B cell (primary cell): Measurements from ENCODE around the gene ELAC1. TPM values are rescaled to one million over a fixed set of nuclear protein-coding genes. Genes with fewer than 3 reads are reported as not detected.

Experiments used
- ATAC-seq: fragments of 200-7000 bp; cut with Tn5 transposase; one replicate; pipeline ENCODE4 v1.10.0; 2021; ENCODE audit warnings: low read depth, mild to moderate bottlenecking, moderate number of reproducible peaks, moderate library complexity
- CTCF ChIA-PET: fragments of 350-600 bp; sonication (Branson Sonifier 250); formaldehyde crosslinking; loops from one replicate; lab custom pipeline; 2021; ENCODE audit warnings: antibody characterized with exemption, inconsistent platforms; lab: Charles Lee
- POLR2A ChIA-PET: fragments of 350-600 bp; sonication (Branson Sonifier 250); formaldehyde crosslinking; loops from one replicate; lab custom pipeline; 2021; ENCODE audit warnings: antibody characterized with exemption; lab: Charles Lee
- DNase-seq: peaks from one replicate; pipeline ENCODE4 v3.0.0; 2013
- H2AFZ ChIP-seq: 2 replicates; pipeline ENCODE4 v1.6.1; 2012; ENCODE audit warnings: mild to moderate bottlenecking, low read depth, low read length; ENCODE audit not compliant: insufficient read depth, poor library complexity, severe bottlenecking
- H3K27ac ChIP-seq, 2 donors: 1 replicate in 1 of 2; 2 replicates in 1 of 2; pipeline ENCODE4 v1.5.1; 2012 to 2013; ENCODE audit warnings: low read length in 2 of 2, mild to moderate bottlenecking in 2 of 2, moderate library complexity in 1 of 2
- H3K27me3 ChIP-seq, 4 experiments: fragments of 200-600 bp in 1 of 4; sonication (generic) in 1 of 4; replicated peaks in 1 of 4; 1 replicate in 2 of 4; 2 replicates in 2 of 4; pipeline versions ENCODE4 v1.6.1 to v1.7.0; 2013 to 2016; ENCODE audit warnings: low read length in 3 of 4, mild to moderate bottlenecking in 2 of 4, mixed read lengths in 1 of 4, moderate library complexity in 1 of 4; ENCODE audit not compliant: insufficient read depth in 4 of 4, control insufficient read depth in 3 of 4; ENCODE audit errors: control extremely low read depth in 1 of 4
- H3K36me3 ChIP-seq, 2 experiments: replicated peaks in 1 of 2; 1 replicate in 1 of 2; 2 replicates in 1 of 2; pipeline versions ENCODE4 v1.6.1 to v1.7.1; 2013; ENCODE audit warnings: low read length in 1 of 2; ENCODE audit not compliant: insufficient read depth in 2 of 2, control insufficient read depth in 1 of 2; ENCODE audit errors: control extremely low read depth in 1 of 2, extremely low read depth in 1 of 2
- H3K4me1 ChIP-seq, 2 donors: fragments of 200-600 bp in 1 of 2; sonication (generic) in 1 of 2; 1 replicate in 1 of 2; 2 replicates in 1 of 2; pipeline versions ENCODE4 v1.5.1 to v1.6.1; 2013 to 2017; ENCODE audit warnings: low read length in 2 of 2; ENCODE audit not compliant: control insufficient read depth in 2 of 2, insufficient read depth in 2 of 2
- H3K4me2 ChIP-seq: replicated peaks from 2 replicates; pipeline ENCODE3; 2012; ENCODE audit warnings: mild to moderate bottlenecking, low read depth, low read length; ENCODE audit not compliant: poor library complexity, severe bottlenecking
- H3K4me3 ChIP-seq, 5 experiments: fragments of 200-600 bp in 1 of 5; sonication (generic) in 1 of 5; 1 replicate in 3 of 5; 2 replicates in 2 of 5; pipeline versions ENCODE4 v1.5.1 to v1.7.0; 2011 to 2016; ENCODE audit warnings: low read length in 4 of 5, mild to moderate bottlenecking in 4 of 5, low read depth in 2 of 5, control low read depth in 1 of 5, moderate library complexity in 1 of 5; ENCODE audit not compliant: insufficient read depth in 1 of 5; ENCODE audit errors: control extremely low read depth in 1 of 5, extremely low read depth in 1 of 5
- H3K79me2 ChIP-seq: fragments of 200-600 bp; sonication (generic); one replicate; pipeline ENCODE4 v1.6.0; 2016; ENCODE audit warnings: low read length; ENCODE audit not compliant: control insufficient read depth, insufficient read depth
- H3K9ac ChIP-seq: fragments of 200-600 bp; sonication (generic); 2 replicates; pipeline ENCODE4 v1.6.1; 2017; ENCODE audit warnings: mild to moderate bottlenecking, low read length, moderate library complexity
- H3K9me3 ChIP-seq, 3 donors: one replicate each; pipeline versions ENCODE4 v1.6.1 to v1.7.1; 2013; ENCODE audit warnings: low read length in 2 of 3; ENCODE audit not compliant: control insufficient read depth in 2 of 3, insufficient read depth in 1 of 3; ENCODE audit errors: control extremely low read depth in 1 of 3
- H4K20me1 ChIP-seq: 2 replicates; pipeline ENCODE4 v1.6.0; 2012; ENCODE audit warnings: mild to moderate bottlenecking, low read length; ENCODE audit not compliant: insufficient read depth, control insufficient read depth, poor library complexity, severe bottlenecking
- H3K27ac Mint-ChIP-seq: one replicate; pipeline ENCODE4 v1.8.0; 2021; ENCODE audit warnings: mixed read lengths
- H3K27me3 Mint-ChIP-seq: one replicate; pipeline ENCODE4 v1.8.0; 2021; ENCODE audit warnings: mixed read lengths
- H3K4me1 Mint-ChIP-seq: one replicate; pipeline ENCODE4 v1.8.0; 2021; ENCODE audit warnings: mixed read lengths
- H3K4me3 Mint-ChIP-seq: one replicate; pipeline ENCODE4 v1.8.0; 2021; ENCODE audit warnings: mixed read lengths
- H3K9me3 Mint-ChIP-seq: one replicate; pipeline ENCODE4 v1.8.0; 2022; ENCODE audit warnings: mixed read lengths; ENCODE audit not compliant: insufficient read depth
- CTCF ChIP-seq: fragments of 200-600 bp; IDR thresholded peaks from one replicate; pipeline ENCODE4 v1.8.0; 2022; ENCODE audit warnings: antibody characterized with exemption, mild to moderate bottlenecking
- EZH2 ChIP-seq: IDR thresholded peaks from 2 replicates; pipeline ENCODE4 v1.6.1; 2012; ENCODE audit warnings: borderline replicate concordance, low read depth, mild to moderate bottlenecking, moderate library complexity, low read length; ENCODE audit not compliant: insufficient read depth, poor library complexity, severe bottlenecking
- WGBS: methylation state at CpG from one replicate; pipeline ENCODE4 v1.1.5; 2013; ENCODE audit warnings: missing lambda C conversion rate; ENCODE audit not compliant: insufficient coverage; 5-methylcytosine and 5-hydroxymethylcytosine counted together
- intact Hi-C: fragments of 100-400 bp; cut with micrococcal nuclease; formaldehyde crosslinking; loops from one replicate; pipeline ENCODE4 v1.10.0; 2022
- polyA plus RNA-seq: library from polyadenylated mRNA; depleted of rRNA; stranded (reverse); fragments of >200 nt; gene quantifications from 2 replicates; pipeline ENCODE4 v1.2.3, GENCODE V29; 2012
- total RNA-seq, 2 donors: library from RNA; stranded (reverse); fragments of 120-200 nt in 1 of 2; gene quantifications; 1 replicate in 1 of 2; 2 replicates in 1 of 2; pipeline versions ENCODE4 v1.2.3 to v1.2.4, GENCODE V29; 2013 to 2022

Gene ELAC1
- total and polyA plus RNA-seq, 2 donors (not counting 1 experiment from before 2014, with no cell fraction given): 3.8 to 9.9 TPM

- Mint-ChIP-seq H3K27me3 (no peaks in the 10 kb centered on the region), H3K27ac (no peak overlapping the region), H3K4me3 (no peak overlapping the region), H3K4me1 (no peaks in the 10 kb centered on the region), H3K9me3 (peaks cover 4% of the 10 kb centered on the region)
- H3K4me1 ChIP-seq: no peaks in the 10 kb centered on the region
- no peak for DNase-seq
- TF ChIP-seq CTCF (no peak), EZH2 (no peak)
- no peak overlapping the region for H2AFZ ChIP-seq
- H3K27ac ChIP-seq: no peak overlapping the region
- H4K20me1 ChIP-seq: no peaks in the 10 kb centered on the region
- intact Hi-C loops: no loop called here
- WGBS: 85% methylated on average over 2 of the region's 3 CpGs
- H3K4me2 ChIP-seq: no peak overlapping the region
- ChIA-PET CTCF (no interaction called here), POLR2A (no interaction called here)
- no peaks in the 10 kb centered on the region for H3K27me3 ChIP-seq
- no peak overlapping the region for H3K4me3 ChIP-seq
- H3K36me3 ChIP-seq: no peaks in the 10 kb centered on the region
- H3K79me2 ChIP-seq: no peaks in the 10 kb centered on the region
- no peak for ATAC-seq
- peaks cover 0 to 2% (median 0%) of the 10 kb centered on the region in 3 donors for H3K9me3 ChIP-seq
- no peak overlapping the region for H3K9ac ChIP-seq
These were observed 44.6 kb downstream of the ELAC1 start for GRCh38 chr18:51012441-51012840.

DNA sequence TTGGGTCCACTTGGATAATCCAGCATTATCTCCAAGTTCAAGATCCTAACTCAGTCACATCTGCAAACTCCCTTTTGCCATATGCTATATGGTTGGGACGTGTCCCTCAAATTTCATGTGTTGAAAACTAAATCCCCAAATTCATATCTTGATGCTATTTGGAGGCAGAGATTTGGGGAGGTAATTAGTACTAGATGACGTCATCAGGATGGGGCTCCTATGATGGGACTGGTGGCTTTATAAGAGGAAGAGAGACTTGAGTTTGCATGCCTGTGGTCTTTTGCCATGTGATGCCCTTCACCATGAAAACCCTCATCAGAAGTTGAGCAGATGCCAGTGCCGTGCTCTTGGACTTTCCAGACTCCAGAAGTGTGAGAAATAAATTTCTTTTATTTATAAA, 45.4 kb downstream of the ELAC1 start:
- H3K9me3 ChIP-seq: peaks cover 0 to 2% (median 0%) of the 10 kb centered on the region in 3 donors
- H3K4me1 Mint-ChIP-seq: no peaks in the 10 kb centered on the region
- no peaks in the 10 kb centered on the region for H3K36me3 ChIP-seq
- peaks cover 4% of the 10 kb centered on the region for H3K9me3 Mint-ChIP-seq
- no peaks in the 10 kb centered on the region for H3K79me2 ChIP-seq
- no peak overlapping the region for H2AFZ ChIP-seq
- no peak overlapping the region for H3K27ac Mint-ChIP-seq
- POLR2A ChIA-PET: no interaction called here
- ATAC-seq (no peak), DNase-seq (no peak)
- WGBS: 100% methylated on average over 1 of the region's 3 CpGs
- no peaks in the 10 kb centered on the region for H3K27me3 ChIP-seq
- no peak overlapping the region for H3K4me2 ChIP-seq
- no peak overlapping the region for H3K4me3 ChIP-seq
- H3K27ac ChIP-seq: no peak overlapping the region
- H3K4me1 ChIP-seq: no peaks in the 10 kb centered on the region
- H4K20me1 ChIP-seq: no peaks in the 10 kb centered on the region
- H3K27me3 Mint-ChIP-seq: no peaks in the 10 kb centered on the region
- intact Hi-C loops: no loop called here
- H3K9ac ChIP-seq: no peak overlapping the region
- no peak for TF ChIP-seq CTCF
- no peak for TF ChIP-seq EZH2
- CTCF ChIA-PET: no interaction called here
- H3K4me3 Mint-ChIP-seq: no peak overlapping the region
